HG02623 (cell line): ENCODE data around the gene KIF20A.
"Not testable (repeated sequence)": the region's sequence is repeated elsewhere in the genome, so short reads cannot be mapped to it uniquely, and the experiment has no call there.

Source experiments
- ATAC-seq: cut with Tn5 transposase; IDR thresholded peaks from one replicate; pipeline ENCODE4 v1.9.1; 2021; ENCODE audit warnings: moderate library complexity; ENCODE audit not compliant: unreplicated experiment

KIF20A gene

GRCh38 chr5:138178516-138179276 lies at the start of gene KIF20A, which contains the start of gene BRD8:
Gene KIF20A, plus strand, starts transcription at chr5:138179112. Its CDS starts 569 bp downstream, at chr5:138179681.
Gene BRD8, minus strand, starts transcription at chr5:138178630. Its CDS starts 16 bp downstream, at chr5:138178614.
- ATAC-seq: peak; percentile 90

- no peak for ATAC-seq
Measured at GRCh38 chr5:138129347-138129746, 49.6 kb upstream of the KIF20A start.

- ATAC-seq: no peak
Measured at GRCh38 chr5:138132543-138132942, 46.4 kb upstream of the KIF20A start.

GRCh38 chr5:138138949-138139780 lies 39.7 kb upstream of the KIF20A start, which contains the start of gene NME5:
Gene NME5, minus strand, starts transcription at chr5:138139428. Its CDS starts 648 bp downstream, at chr5:138138780.
- ATAC-seq: no peak

GRCh38 chr5:138139781-138140090 lies 39.2 kb upstream of the KIF20A start:
- no peak for ATAC-seq

- no peak for ATAC-seq
Measured at GRCh38 chr5:138140268-138140667, 38.6 kb upstream of the KIF20A start.

GRCh38 chr5:138141734-138142133 lies 37.2 kb upstream of the KIF20A start:
- ATAC-seq: no peak

- ATAC-seq: not testable (repeated sequence)
Measured at GRCh38 chr5:138143578-138143977, 35.3 kb upstream of the KIF20A start.

GRCh38 chr5:138148811-138149210 lies 30.1 kb upstream of the KIF20A start:
- ATAC-seq: no peak

GRCh38 chr5:138149530-138149929 lies 29.4 kb upstream of the KIF20A start:
- no peak for ATAC-seq

GRCh38 chr5:138155977-138156376 lies 22.9 kb upstream of the KIF20A start:
- ATAC-seq: not testable (repeated sequence)

GRCh38 chr5:138157626-138158025 lies 21.3 kb upstream of the KIF20A start:
- no peak for ATAC-seq

- no peak for ATAC-seq
Measured at GRCh38 chr5:138159666-138160065, 19.2 kb upstream of the KIF20A start.

- no peak for ATAC-seq
Measured at GRCh38 chr5:138160706-138161105, 18.2 kb upstream of the KIF20A start.

GRCh38 chr5:138163721-138164120 lies 15.2 kb upstream of the KIF20A start:
- no peak for ATAC-seq

GRCh38 chr5:138169124-138169523 lies 9.8 kb upstream of the KIF20A start:
- ATAC-seq: no peak

- ATAC-seq: no peak
Measured at GRCh38 chr5:138170299-138170698, 8.6 kb upstream of the KIF20A start.

- no peak for ATAC-seq
Measured at GRCh38 chr5:138177941-138178515, 884 bp upstream of the KIF20A start.

GRCh38 chr5:138179277-138179857 lies 455 bp downstream of the KIF20A start:
- no peak for ATAC-seq

GRCh38 chr5:138180183-138180782 lies 1.4 kb downstream of the KIF20A start:
- ATAC-seq: no peak

- no peak for ATAC-seq
Measured at GRCh38 chr5:138180841-138181240, 1.9 kb downstream of the KIF20A start.
